Ureter (tissue), 1 donor: ENCODE results near the gene CCDC40. TPM values are rescaled to one million over a fixed set of nuclear protein-coding genes. Genes with fewer than 3 reads are reported as not detected.
A peak's percentile ranks its signal among the peaks of the same experiment; 100 is the strongest.
"Not testable (repeated sequence)": the region's sequence is repeated elsewhere in the genome, so short reads cannot be mapped to it uniquely, and the experiment has no call there.

Experiments used
- DNase-seq: peaks from one replicate; pipeline ENCODE4 v3.0.0-alpha.2; 2020; ENCODE audit warnings: low spot score
- total RNA-seq: library from RNA; stranded (reverse); gene quantifications from one replicate; pipeline ENCODE4 v1.2.4, GENCODE V29; 2023
- donor health status: DM: yes; HTN: yes; CAD: no.

Gene CCDC40
- total RNA-seq, 1 donor from 2014 or later = 12.4 TPM

DNA sequence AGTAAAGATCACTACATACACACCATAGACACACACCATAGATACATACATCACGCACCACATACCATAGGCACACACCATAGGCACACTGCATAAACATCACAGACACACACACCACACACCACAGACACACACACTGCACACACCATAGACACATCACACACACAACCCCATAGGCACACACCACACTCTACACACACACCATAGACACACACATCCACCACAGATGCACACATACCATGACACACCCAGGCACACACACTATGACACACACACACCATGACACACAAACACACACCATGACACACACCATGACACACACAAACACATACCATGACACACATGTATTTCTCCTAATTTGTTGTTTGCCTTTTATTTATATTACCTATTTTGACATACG, 14.8 kb upstream of the CCDC40 start:
- DNase-seq = no peak

DNA sequence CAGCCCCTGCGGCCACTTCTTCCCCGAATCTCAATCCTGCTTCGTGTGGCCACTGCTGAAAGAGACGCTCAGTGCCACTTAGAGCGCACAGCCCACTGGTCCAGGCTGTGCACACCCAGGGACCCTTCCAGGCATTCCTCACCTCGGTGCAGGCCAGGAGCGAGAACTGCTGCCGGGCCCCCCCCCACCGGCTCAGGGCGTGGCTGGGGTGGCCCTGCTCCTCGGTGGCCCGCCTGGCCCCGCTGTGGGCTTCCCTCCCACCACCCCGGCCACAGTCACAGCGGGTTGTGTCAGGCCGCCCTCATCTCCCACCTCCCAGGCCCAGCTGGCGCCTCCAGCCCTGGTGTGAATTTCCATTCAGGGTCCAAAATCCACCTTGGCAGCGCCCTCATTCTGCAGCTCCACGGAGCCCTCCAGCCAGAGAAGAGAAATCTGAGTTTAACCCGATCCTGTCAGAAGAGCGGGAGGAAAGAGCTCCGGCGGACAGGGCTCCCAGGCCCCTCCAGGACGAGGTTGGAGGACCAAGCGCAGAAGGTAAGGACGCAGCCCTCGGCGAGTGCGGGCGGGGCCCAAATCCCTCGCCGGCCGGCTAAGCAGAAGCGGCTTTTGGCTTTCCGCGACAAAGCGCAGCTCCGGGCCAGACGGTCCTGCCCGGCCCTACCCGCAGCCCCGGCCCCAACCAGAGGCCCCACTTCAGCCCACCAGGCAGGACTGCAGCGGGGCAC, 12.8 kb upstream of the CCDC40 start:
- no peak for DNase-seq

DNA sequence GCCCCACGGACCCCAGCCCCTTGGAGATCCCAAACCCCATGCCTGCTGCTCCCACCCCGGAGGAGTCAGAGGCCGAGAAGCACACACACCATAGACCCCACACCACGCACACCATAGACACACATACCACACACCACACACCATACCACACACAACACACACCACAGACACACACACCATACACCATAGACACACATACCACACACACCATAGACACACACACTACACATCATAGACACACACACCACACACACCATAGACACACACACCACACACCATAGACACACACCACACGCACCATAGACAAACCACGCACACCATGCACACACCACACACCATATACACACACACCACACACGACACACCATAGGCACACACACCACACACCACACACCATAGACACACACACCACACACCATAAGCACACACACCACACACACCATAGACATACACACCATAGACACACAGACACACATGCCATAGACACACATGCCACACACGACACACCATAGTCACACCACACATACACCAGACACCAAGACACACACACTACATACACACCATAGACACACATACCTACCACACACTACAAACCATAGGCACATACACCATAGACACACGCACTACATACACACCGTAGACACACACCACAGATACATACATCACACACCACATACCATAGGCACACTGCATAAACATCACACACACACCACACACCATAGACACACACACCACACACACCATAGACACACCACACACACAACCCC, 12.1 kb upstream of the CCDC40 start:
- DNase-seq = no peak

DNA sequence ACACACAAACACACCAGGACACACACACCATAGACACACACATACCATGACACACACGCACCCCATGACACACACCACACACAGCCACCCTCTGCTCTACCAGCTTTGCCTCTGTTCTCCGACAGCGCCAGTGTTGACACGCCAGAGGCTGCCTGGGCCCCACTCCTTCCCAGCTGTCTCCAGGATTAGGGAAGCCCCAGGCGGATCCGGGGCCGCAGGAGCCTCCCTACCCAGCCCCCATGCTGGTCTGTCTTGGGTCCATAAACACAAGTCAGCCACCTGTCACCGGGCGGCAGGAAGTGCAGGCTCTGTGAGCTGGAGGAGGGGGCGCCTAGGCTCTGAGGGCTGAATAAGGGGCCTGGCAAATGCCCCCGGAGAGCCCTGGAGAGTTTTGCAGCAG, 11.3 kb upstream of the CCDC40 start:
- DNase-seq = no peak

- DNase-seq = no peak
Measured at GRCh38 chr17:80025796-80026195, 10.6 kb upstream of the CCDC40 start.

GRCh38 chr17:80026359-80027042, 9.9 kb upstream of the CCDC40 start:
- DNase-seq = no peak

DNA sequence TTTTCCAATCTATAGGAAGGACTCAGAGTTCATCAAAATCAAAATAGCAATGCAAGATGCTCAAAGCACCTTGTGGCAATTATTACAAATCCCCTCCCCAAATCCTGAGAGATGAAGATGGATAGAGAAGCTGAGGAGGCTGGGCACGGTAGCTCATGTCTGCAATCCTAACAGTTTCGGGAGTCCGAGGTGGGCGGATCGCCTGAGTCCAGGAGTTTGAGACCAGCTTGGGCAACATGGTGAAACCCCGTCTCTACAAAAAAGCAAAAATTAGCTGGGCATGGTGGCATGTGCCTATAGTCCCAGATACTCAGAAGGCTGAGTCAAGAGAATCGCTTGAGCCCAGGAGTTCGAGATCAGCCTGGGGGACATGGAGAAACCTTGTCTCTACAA, 9.4 kb upstream of the CCDC40 start:
- no peak for DNase-seq

DNA sequence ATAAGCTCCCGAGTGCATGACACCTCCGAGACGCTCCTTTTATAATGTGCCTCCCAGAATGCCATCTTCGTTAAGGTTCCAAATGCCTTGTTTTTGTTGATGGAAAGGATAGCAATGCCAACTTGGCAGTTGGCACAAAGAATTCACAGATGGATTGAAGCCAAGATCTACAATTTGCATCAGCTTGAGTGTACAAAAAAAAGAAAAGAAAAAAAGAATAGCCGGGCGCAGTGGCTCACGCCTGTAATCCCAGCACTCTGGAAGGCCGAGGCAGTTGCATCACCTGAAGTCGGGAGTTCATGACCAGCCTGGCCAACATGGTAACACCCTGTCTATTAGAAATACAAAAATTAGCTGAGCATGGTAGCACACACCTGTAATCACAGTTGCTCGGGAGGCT, 8.4 kb upstream of the CCDC40 start:
- DNase-seq = no peak

DNA sequence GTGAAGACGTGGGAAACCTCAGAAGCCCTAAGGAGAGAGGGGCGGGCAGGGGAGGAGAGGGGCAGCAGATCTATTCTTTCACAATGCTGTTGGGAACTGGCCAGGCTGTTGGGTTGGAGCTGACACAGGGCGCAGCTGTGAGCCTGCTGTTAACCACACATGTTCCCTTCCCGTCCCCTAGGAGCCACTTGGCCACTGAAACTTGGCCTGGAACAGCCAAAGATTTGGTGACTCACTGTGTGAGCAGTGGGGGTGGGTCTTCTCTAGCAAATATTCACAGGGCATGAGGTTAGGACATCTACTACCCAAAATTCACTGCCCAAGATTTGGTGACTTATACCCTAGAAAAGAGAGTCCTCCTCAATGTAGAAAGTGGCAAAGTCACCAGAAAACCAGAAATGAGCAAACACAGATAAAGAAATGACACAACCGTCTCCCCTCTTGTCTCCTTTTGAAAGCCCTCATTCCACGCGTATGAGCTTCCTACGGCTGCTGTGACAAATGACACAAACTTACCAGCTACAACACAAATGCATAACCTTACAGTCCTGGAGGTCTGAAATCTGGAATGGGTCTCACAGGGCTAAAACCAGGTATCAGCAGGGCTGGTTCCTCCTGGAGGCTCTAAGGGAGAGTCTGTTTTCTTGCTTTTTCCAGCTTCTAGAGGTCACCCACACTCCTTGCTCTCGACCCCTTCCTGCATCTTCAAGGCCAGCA, 7.0 kb upstream of the CCDC40 start:
- peak; percentile 85 for DNase-seq

GRCh38 chr17:80030730-80031410, 5.6 kb upstream of the CCDC40 start:
- peak; percentile 71 for DNase-seq

DNA sequence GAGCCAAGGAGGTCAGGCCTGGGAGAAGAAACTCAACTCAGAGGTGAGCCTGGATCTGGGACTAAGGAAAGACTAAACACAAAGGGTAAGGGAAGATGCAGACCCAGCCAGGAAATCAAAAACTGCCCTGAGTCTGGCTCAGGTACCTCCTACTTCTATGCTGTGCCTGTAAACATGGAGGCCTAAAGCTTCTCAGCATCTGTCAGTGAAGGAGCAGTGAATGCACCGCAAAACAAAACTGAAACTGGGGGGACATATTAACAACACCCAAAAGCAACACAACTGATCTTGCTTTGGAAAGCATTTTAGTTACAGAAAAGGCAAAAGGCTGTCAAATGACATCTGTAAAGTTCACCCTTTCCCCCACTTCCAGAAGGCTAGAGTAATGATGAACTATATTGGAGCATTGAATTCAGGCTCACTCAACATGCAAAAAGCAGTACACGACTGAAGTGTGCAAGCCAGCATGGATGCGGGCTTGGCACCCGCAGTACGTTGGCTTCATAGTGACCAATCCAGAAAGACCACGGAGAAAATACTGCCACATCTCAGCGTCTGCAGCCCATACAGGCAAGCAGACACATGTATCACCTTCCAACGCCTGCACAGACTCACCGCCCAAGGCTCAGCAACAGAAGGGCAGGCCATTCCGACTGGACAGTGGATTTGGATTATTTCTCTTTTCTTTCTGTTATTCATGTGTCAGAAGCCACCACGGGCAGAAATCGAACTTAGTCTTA, 4.6 kb upstream of the CCDC40 start:
- DNase-seq = no peak

- no peak for DNase-seq
Measured at GRCh38 chr17:80032614-80033171, 3.7 kb upstream of the CCDC40 start.

- DNase-seq = no peak
Measured at GRCh38 chr17:80033840-80034239, 2.6 kb upstream of the CCDC40 start.

- DNase-seq = no peak
Measured at GRCh38 chr17:80034791-80035686, 1.4 kb upstream of the CCDC40 start.

DNA sequence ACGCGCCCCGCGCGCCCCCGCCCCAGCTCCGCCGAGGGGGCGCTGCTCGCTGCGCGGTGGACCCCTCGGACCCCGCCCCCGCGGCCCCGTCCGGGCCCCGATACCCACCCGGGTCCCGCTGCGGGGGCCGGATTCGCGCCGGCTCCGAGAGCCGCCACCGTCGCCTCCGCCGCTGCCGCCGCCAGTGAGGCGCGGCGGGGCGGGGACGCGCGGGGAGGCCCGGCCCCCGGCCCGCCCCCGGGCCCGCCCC, 830 bp upstream of the CCDC40 start, which contains the start of gene TBC1D16:
Gene TBC1D16, minus strand, starts transcription at position 186 of the 250 bp plus-strand sequence. CDS start 22,325 bp downstream, outside the sequence.
- no peak for DNase-seq

DNA sequence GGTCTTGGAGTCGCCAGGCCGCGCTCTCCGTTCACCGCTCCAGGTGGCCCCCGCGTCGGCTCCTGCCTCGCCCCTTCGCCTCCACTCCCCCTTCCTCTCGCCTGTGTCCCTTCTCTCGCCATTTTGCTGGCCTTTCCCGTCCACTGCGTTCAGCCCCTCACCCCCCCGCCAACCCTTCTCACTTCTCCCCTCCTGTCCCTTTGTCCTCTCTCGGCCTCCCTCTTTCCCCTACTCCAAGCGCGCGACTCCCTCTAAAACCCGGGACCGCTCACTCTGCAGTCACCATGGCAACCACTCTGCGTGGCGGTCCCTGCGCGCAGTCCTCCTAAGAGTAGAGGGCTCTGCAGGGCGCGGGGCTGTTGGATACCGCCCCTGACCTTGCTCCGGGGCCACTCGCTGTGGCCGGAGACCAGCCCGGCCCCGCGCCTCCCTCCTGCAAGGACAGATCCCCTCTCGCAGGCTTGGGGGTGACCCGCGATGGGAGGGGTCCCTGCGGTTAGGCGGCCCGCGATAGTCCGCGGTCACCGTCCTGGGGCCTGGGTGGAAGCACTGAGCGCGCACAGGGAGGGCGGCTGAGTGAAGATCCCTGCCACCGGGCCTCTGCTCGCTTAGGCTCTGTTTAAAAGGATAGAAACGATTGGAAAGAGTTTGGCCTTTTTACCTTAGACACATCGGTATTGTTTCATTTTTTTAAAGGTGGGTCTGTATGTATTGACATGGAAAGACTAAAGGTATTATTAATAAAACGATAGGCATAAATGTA, 454 bp downstream of the CCDC40 start:
- DNase-seq = no peak

GRCh38 chr17:80043963-80044362, 7.5 kb downstream of the CCDC40 start:
- no peak for DNase-seq

GRCh38 chr17:80045703-80046102, 9.3 kb downstream of the CCDC40 start:
- no peak for DNase-seq

- DNase-seq = not testable (repeated sequence)
Measured at GRCh38 chr17:80046709-80047108, 10.3 kb downstream of the CCDC40 start.
